Loucy (cell line): ENCODE data around the gene HOXB1.

ENCODE experiments used
- H2AFZ ChIP-seq: fragments of 200-600 bp; sonication (generic); 2 replicates; pipeline ENCODE4 v1.6.0; 2016; ENCODE audit warnings: antibody characterized with exemption, mild to moderate bottlenecking, low read length, moderate library complexity
- H3F3A ChIP-seq: fragments of 200-600 bp; 2 replicates; pipeline ENCODE4 v1.6.0; 2016; ENCODE audit warnings: antibody characterized with exemption, low read depth, mild to moderate bottlenecking
- H3K27me3 ChIP-seq: fragments of 200-600 bp; sonication (generic); 2 replicates; pipeline ENCODE4 v1.6.1; 2014; ENCODE audit warnings: low read length, mild to moderate bottlenecking; ENCODE audit not compliant: insufficient read depth, poor library complexity, severe bottlenecking
- H3K36me3 ChIP-seq: fragments of 200-600 bp; sonication (generic); 2 replicates; pipeline ENCODE4 v1.6.1; 2016; ENCODE audit warnings: low read length; ENCODE audit not compliant: insufficient read depth
- H3K4me1 ChIP-seq: fragments of 200-600 bp; sonication (generic); 2 replicates; pipeline ENCODE4 v1.5.1; 2014; ENCODE audit warnings: low read length, mild to moderate bottlenecking; ENCODE audit not compliant: insufficient read depth, poor library complexity, severe bottlenecking
- H3K4me2 ChIP-seq: fragments of 200-600 bp; sonication (generic); 2 replicates; pipeline ENCODE4 v1.6.0; 2014; ENCODE audit warnings: antibody characterized with exemption, low read length, low read depth, mild to moderate bottlenecking; ENCODE audit not compliant: poor library complexity, severe bottlenecking
- H3K4me3 ChIP-seq: fragments of 200-600 bp; sonication (generic); 2 replicates; pipeline ENCODE4 v1.5.1; 2014; ENCODE audit warnings: low read length, mild to moderate bottlenecking, mixed read lengths; ENCODE audit not compliant: poor library complexity, severe bottlenecking
- H3K79me2 ChIP-seq: fragments of 200-600 bp; sonication (generic); 2 replicates; pipeline ENCODE4 v1.6.1; 2014; ENCODE audit warnings: low read length; ENCODE audit not compliant: insufficient read depth
- H3K9ac ChIP-seq: fragments of 200-600 bp; sonication (generic); 2 replicates; pipeline ENCODE4 v1.6.0; 2014; ENCODE audit warnings: mild to moderate bottlenecking, low read depth, low read length, moderate library complexity; ENCODE audit not compliant: poor library complexity, severe bottlenecking
- H3K9me2 ChIP-seq: fragments of 200-600 bp; sonication (generic); replicated peaks from 2 replicates; pipeline ENCODE4 v1.6.1; 2016; ENCODE audit warnings: low read depth, low read length, mixed read lengths
- H3K9me3 ChIP-seq: fragments of 200-600 bp; sonication (generic); 2 replicates; pipeline ENCODE4 v1.6.1; 2014; ENCODE audit warnings: mild to moderate bottlenecking, antibody characterized with exemption, low read length, low read depth; ENCODE audit not compliant: insufficient read depth
- H4K20me1 ChIP-seq: fragments of 200-600 bp; sonication (generic); 2 replicates; pipeline ENCODE4 v1.6.0; 2014; ENCODE audit warnings: antibody characterized with exemption, low read length, mild to moderate bottlenecking; ENCODE audit not compliant: insufficient read depth, poor library complexity, severe bottlenecking
- EZH2phosphoT487 ChIP-seq: fragments of 200-600 bp; IDR thresholded peaks from 2 replicates; pipeline ENCODE4 v1.6.1; 2018; ENCODE audit warnings: antibody characterized with exemption, mild to moderate bottlenecking, moderate library complexity, borderline replicate concordance
- TF ChIP-seq, protein P1 (sequence below): fragments of 200-600 bp; sonication (generic); conservative IDR thresholded peaks from 2 replicates; pipeline ENCODE4 v1.5.1; 2014; ENCODE audit warnings: mild to moderate bottlenecking, antibody characterized with exemption, low read length

Gene HOXB1

GRCh38 chr17:48548523-48549280 is 17.9 kb upstream of the HOXB1 start:
- Histone ChIP-seq H3F3A (peaks cover 30% of the 10 kb centered on the region), H3K9me2 (no peaks in the 10 kb centered on the region), H3K79me2 (peaks cover 95% of the 10 kb centered on the region), H4K20me1 (peaks cover 43% of the 10 kb centered on the region), H3K9ac (peak overlapping the region; percentile 29), H3K9me3 (no peaks in the 10 kb centered on the region), H3K4me2 (peak overlapping the region; percentile 96), H2AFZ (no peak overlapping the region), H3K4me3 (peak overlapping the region; percentile 95), H3K27me3 (peaks cover 8% of the 10 kb centered on the region), H3K4me1 (peaks cover 45% of the 10 kb centered on the region), H3K36me3 (peaks cover 53% of the 10 kb centered on the region)
- no peak for TF ChIP-seq EZH2phosphoT487
- TF ChIP-seq, protein P1, sequence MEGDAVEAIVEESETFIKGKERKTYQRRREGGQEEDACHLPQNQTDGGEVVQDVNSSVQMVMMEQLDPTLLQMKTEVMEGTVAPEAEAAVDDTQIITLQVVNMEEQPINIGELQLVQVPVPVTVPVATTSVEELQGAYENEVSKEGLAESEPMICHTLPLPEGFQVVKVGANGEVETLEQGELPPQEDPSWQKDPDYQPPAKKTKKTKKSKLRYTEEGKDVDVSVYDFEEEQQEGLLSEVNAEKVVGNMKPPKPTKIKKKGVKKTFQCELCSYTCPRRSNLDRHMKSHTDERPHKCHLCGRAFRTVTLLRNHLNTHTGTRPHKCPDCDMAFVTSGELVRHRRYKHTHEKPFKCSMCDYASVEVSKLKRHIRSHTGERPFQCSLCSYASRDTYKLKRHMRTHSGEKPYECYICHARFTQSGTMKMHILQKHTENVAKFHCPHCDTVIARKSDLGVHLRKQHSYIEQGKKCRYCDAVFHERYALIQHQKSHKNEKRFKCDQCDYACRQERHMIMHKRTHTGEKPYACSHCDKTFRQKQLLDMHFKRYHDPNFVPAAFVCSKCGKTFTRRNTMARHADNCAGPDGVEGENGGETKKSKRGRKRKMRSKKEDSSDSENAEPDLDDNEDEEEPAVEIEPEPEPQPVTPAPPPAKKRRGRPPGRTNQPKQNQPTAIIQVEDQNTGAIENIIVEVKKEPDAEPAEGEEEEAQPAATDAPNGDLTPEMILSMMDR: no peak

GRCh38 chr17:48547808-48548522 is 17.2 kb upstream of the HOXB1 start:
- H4K20me1 ChIP-seq: peaks cover 36% of the 10 kb centered on the region
- H3K79me2 ChIP-seq: peaks cover 95% of the 10 kb centered on the region
- peaks cover 45% of the 10 kb centered on the region for H3K4me1 ChIP-seq
- no peaks in the 10 kb centered on the region for H3K9me2 ChIP-seq
- H3K4me2 ChIP-seq: peak overlapping the region; percentile 96
- H3K36me3 ChIP-seq: peaks cover 46% of the 10 kb centered on the region
- H3F3A ChIP-seq: peaks cover 30% of the 10 kb centered on the region
- TF ChIP-seq, protein P1: no peak
- TF ChIP-seq EZH2phosphoT487: no peak
- H3K27me3 ChIP-seq: peaks cover 14% of the 10 kb centered on the region
- peak overlapping the region; percentile 95 for H3K4me3 ChIP-seq
- no peak overlapping the region for H2AFZ ChIP-seq
- peak overlapping the region; percentile 98 for H3K9ac ChIP-seq
- H3K9me3 ChIP-seq: no peaks in the 10 kb centered on the region

DNA sequence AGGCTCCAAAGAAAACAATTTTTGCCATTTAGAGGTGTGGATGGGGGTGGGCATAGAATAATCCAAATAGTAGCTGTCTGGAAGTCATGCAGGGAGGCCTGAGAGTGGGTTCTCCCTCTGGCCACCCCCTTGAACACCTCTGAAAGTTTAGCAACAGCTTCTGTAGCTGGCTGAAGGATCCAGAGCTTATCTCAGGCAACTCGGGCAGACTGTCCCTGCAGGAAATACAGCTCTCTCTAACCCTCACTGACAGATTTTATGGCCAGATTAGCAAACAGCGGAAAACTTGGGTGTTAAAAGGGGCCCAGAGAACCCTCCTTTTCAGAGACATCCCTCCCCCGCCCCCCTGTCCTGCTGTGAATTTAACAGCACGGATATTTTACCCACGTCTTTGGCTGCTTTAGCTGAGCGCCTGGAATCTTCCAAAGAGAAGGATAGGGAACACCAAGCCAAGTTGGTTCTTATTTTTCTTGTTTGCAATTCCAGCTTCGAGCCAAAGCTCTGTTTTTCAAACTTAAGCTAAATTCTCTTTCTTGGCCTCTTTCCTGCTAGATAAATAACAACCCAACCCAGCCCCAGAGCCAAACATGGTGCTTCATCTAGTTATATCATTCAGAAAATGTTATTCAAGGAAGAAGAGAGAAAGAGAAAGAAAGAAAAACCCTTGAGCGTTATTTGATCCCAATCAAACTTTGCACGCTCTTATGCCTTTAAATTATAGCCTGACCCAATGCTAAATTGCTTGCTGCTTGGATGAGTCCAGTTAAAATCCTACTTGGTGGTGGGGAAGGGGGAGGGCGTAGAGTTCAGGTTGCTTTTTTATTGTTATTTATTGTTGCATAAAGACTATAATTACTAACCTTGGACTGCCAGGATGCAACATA is 16.4 kb upstream of the HOXB1 start:
- Histone ChIP-seq H3F3A (peaks cover 30% of the 10 kb centered on the region), H3K9ac (peak overlapping the region; percentile 98), H3K9me2 (no peaks in the 10 kb centered on the region), H3K4me3 (peak overlapping the region; percentile 95), H3K79me2 (peaks cover 95% of the 10 kb centered on the region), H3K9me3 (no peaks in the 10 kb centered on the region), H3K36me3 (peaks cover 38% of the 10 kb centered on the region), H3K4me2 (peak overlapping the region; percentile 96), H3K27me3 (peaks cover 21% of the 10 kb centered on the region), H3K4me1 (peaks cover 45% of the 10 kb centered on the region), H2AFZ (no peak overlapping the region), H4K20me1 (peaks cover 33% of the 10 kb centered on the region)
- TF ChIP-seq, protein P1: no peak
- no peak for TF ChIP-seq EZH2phosphoT487
